Dedifferentiated amniotic fluid mesenchymal stem cell (primary cell): Measurements from ENCODE around the gene TNK2.
"Not testable (repeated sequence)": the region's sequence is repeated elsewhere in the genome, so short reads cannot be mapped to it uniquely, and the experiment has no call there.

Experiments
- DNase-seq: peaks from one replicate; pipeline ENCODE4 v3.0.0-alpha.2; 2016; ENCODE audit errors: extremely low spot score

Gene TNK2

GRCh38 chr3:195885036-195885891, 23.1 kb downstream of the TNK2 start:
- no peak for DNase-seq

- DNase-seq, result no peak
Observed at GRCh38 chr3:195884691-195885035, 23.7 kb downstream of the TNK2 start.

- DNase-seq, result no peak
Observed at GRCh38 chr3:195883801-195884200, 24.6 kb downstream of the TNK2 start.

GRCh38 chr3:195883160-195883559, 25.2 kb downstream of the TNK2 start:
- DNase-seq, result no peak

- no peak for DNase-seq
Observed at GRCh38 chr3:195882002-195882441, 26.3 kb downstream of the TNK2 start.

GRCh38 chr3:195881276-195881988, 26.9 kb downstream of the TNK2 start:
- DNase-seq, result no peak

GRCh38 chr3:195880037-195880431, 28.3 kb downstream of the TNK2 start:
- no peak for DNase-seq

- DNase-seq, result no peak
Observed at GRCh38 chr3:195879416-195880036, 28.8 kb downstream of the TNK2 start.

- no peak for DNase-seq
Observed at GRCh38 chr3:195878424-195879274, 29.7 kb downstream of the TNK2 start.

- no peak for DNase-seq
Observed at GRCh38 chr3:195877767-195878423, 30.5 kb downstream of the TNK2 start.

GRCh38 chr3:195877136-195877715, 31.1 kb downstream of the TNK2 start:
- DNase-seq, result no peak

- DNase-seq, result no peak
Observed at GRCh38 chr3:195876297-195877064, 31.9 kb downstream of the TNK2 start.

- no peak for DNase-seq
Observed at GRCh38 chr3:195875482-195876236, 32.7 kb downstream of the TNK2 start.

- DNase-seq, result no peak
Observed at GRCh38 chr3:195873971-195874370, 34.4 kb downstream of the TNK2 start.

GRCh38 chr3:195873281-195873887, 35.0 kb downstream of the TNK2 start:
- no peak for DNase-seq

GRCh38 chr3:195872800-195873199, 35.6 kb downstream of the TNK2 start:
- no peak for DNase-seq

GRCh38 chr3:195872097-195872496, 36.3 kb downstream of the TNK2 start:
- no peak for DNase-seq

- not testable (repeated sequence) for DNase-seq
Observed at GRCh38 chr3:195871686-195872085, 36.7 kb downstream of the TNK2 start.

- DNase-seq, result no peak
Observed at GRCh38 chr3:195870937-195871336, 37.4 kb downstream of the TNK2 start.
